GM18907 (cell line): Measurements from ENCODE around the gene TMEM207.
A peak's percentile ranks its signal among the peaks of the same experiment; 100 is the strongest.

Source experiments
- ATAC-seq: cut with Tn5 transposase; IDR thresholded peaks from one replicate; pipeline ENCODE4 v1.9.1; 2021; ENCODE audit warnings: mild to moderate bottlenecking, moderate library complexity; ENCODE audit not compliant: unreplicated experiment

The TMEM207 gene

GRCh38 chr3:190387578-190388213, 62.0 kb downstream of the TMEM207 start, which contains the start of gene CLDN16:
TSS of gene CLDN16 (plus strand) at chr3:190388163. CDS start at chr3:190388330, 167 bp downstream.
- ATAC-seq = no peak

- no peak for ATAC-seq
Observed at GRCh38 chr3:190385731-190386688, 63.7 kb downstream of the TMEM207 start.

DNA sequence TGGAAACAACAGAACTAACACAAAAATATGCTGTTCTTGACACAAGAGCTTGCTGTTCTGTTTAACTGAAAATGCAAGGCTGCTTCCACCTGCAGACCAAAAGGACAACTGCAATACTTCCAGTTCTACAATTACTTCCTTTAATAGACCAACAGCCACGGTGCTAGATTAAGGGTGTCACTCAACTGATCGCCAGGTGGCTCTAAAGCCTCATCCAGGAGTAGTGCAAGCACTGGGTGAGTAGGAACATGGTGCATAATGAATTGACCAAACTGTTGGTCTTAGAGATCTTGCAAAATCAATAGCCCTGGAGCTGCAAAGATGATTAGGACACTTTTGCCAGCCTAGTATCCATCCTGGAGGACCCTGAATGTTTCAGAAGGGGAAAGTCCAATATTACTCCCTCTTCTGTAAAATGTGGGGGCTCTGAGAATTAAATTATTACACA, 65.4 kb downstream of the TMEM207 start:
- ATAC-seq = peak; percentile 92

DNA sequence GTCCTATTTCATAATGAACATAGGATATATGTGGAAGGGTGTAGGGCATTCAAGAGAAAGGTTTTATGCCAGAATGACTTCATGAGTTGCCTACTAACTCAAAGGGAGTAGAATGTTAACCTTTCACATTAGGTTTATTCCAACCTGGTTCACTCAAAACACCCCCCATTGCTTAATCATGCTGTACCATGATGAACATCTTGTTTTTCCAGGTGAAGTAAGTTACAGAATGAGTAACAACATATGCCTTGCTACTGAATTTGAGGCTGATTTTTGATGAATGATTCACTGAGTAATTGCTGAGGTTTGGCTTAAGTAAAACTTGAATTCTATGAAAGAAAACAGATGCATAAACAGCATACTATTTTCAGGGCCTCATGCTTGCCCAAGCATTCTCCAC, 67.6 kb downstream of the TMEM207 start:
- ATAC-seq = peak; percentile 53

GRCh38 chr3:190381441-190381840, 68.3 kb downstream of the TMEM207 start:
- no peak for ATAC-seq

DNA sequence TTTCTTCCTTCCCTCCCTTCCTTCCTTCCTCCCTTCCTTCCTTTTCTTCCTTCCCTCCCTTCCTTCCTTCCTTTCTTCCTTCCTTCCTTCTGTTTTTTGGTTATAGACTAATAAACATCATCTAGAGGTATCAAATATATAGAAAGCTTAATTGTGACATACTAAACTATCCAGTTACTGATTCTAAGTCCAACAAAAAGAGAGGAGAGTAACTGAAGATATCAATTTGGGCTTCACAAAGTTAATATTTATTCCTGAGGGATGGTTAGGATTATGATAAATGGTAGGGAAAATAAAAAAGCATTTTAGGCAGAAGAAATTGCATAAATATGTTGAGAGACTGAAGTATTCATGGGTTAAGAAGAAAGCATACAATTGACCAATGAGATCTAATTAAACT, 69.5 kb downstream of the TMEM207 start:
- ATAC-seq = no peak
